SU-DHL-6 (cell line): ENCODE results near the gene ABCB1.

Experiments
- H2AFZ ChIP-seq: fragments of 200-600 bp; sonication (generic); 2 replicates; pipeline ENCODE4 v1.6.1; 2014; ENCODE audit warnings: low read depth, mild to moderate bottlenecking, moderate library complexity, mixed read lengths, antibody characterized with exemption, low read length; ENCODE audit not compliant: severe bottlenecking
- H3F3A ChIP-seq: fragments of 200-600 bp; shearing (Covaris generic); 2 replicates; pipeline ENCODE4 v1.6.0; 2016; ENCODE audit warnings: antibody characterized with exemption, mild to moderate bottlenecking; ENCODE audit not compliant: insufficient read depth
- H3K27ac ChIP-seq: fragments of 200-600 bp; sonication (generic); 2 replicates; pipeline ENCODE4 v1.5.1; 2016; ENCODE audit warnings: low read depth, mild to moderate bottlenecking, low read length, moderate library complexity, mixed read lengths
- H3K27me3 ChIP-seq: fragments of 200-600 bp; sonication (generic), shearing (Covaris generic); 2 replicates; pipeline ENCODE4 v1.6.0; 2014; ENCODE audit warnings: mild to moderate bottlenecking, low read length
- H3K36me3 ChIP-seq: fragments of 200-600 bp; sonication (generic); 2 replicates; pipeline ENCODE4 v1.6.1; 2014; ENCODE audit warnings: mild to moderate bottlenecking, low read length, mixed read lengths
- H3K4me2 ChIP-seq: fragments of 300-600, 200-600 bp; shearing (Covaris generic), sonication (generic); 2 replicates; pipeline ENCODE4 v1.6.0; 2014; ENCODE audit warnings: low read length, low read depth, mild to moderate bottlenecking; ENCODE audit not compliant: poor library complexity, severe bottlenecking
- H3K4me3 ChIP-seq: fragments of 200-600 bp; sonication (generic); 2 replicates; pipeline ENCODE4 v1.5.1; 2014; ENCODE audit warnings: antibody characterized with exemption, low read length, mild to moderate bottlenecking, mixed read lengths; ENCODE audit not compliant: insufficient read depth, poor library complexity, severe bottlenecking
- H3K79me2 ChIP-seq: fragments of 200-600 bp; sonication (generic); 2 replicates; pipeline ENCODE4 v1.6.1; 2014; ENCODE audit warnings: mild to moderate bottlenecking, low read length, moderate library complexity; ENCODE audit not compliant: insufficient read depth
- H3K9ac ChIP-seq: fragments of 200-600 bp; sonication (generic); 2 replicates; pipeline ENCODE4 v1.7.0; 2014; ENCODE audit warnings: mild to moderate bottlenecking, low read length
- H3K9me2 ChIP-seq: fragments of 200-600 bp; sonication (generic); replicated peaks from 2 replicates; pipeline ENCODE4 v1.6.1; 2014; ENCODE audit warnings: low read length; ENCODE audit not compliant: insufficient read depth
- H3K9me3 ChIP-seq: fragments of 200-600 bp; sonication (generic); 2 replicates; pipeline ENCODE4 v1.6.1; 2014; ENCODE audit warnings: low read length, mixed read lengths; ENCODE audit not compliant: insufficient read depth
- H4K20me1 ChIP-seq: fragments of 200-600 bp; sonication (generic); 2 replicates; pipeline ENCODE4 v1.6.1; 2014; ENCODE audit warnings: low read depth, mild to moderate bottlenecking, antibody characterized with exemption, low read length, moderate library complexity, mixed read lengths
- CTCF ChIP-seq: fragments of 200-600 bp; sonication (generic); IDR thresholded peaks from one replicate; pipeline ENCODE4 v1.5.1; 2017; ENCODE audit warnings: antibody characterized with exemption, mild to moderate bottlenecking, low read length, moderate library complexity; ENCODE audit not compliant: insufficient read depth, poor library complexity, severe bottlenecking
- EZH2phosphoT487 ChIP-seq: fragments of 200-600 bp; sonication (generic), shearing (Covaris generic); conservative IDR thresholded peaks from 2 replicates; pipeline ENCODE4 v1.6.1; 2018; ENCODE audit warnings: mild to moderate bottlenecking, antibody characterized with exemption, low read length, moderate library complexity, mixed read lengths

Gene ABCB1

GRCh38 chr7:87548123-87548919 lies 52.4 kb downstream of the ABCB1 start:
- Histone ChIP-seq H3K36me3 (no peaks in the 10 kb centered on the region), H3K27me3 (no peaks in the 10 kb centered on the region), H3K4me2 (no peak overlapping the region)

GRCh38 chr7:87545760-87546159 lies 54.9 kb downstream of the ABCB1 start:
- H3K9me2 ChIP-seq: no peaks in the 10 kb centered on the region; the same call in 1 of the 2 replicates
- no peaks in the 10 kb centered on the region for H3K27me3 ChIP-seq
- no peak overlapping the region for H3K4me2 ChIP-seq
- H3K9ac ChIP-seq: no peak overlapping the region
- no peaks in the 10 kb centered on the region for H3K79me2 ChIP-seq
- TF ChIP-seq CTCF (no peak), EZH2phosphoT487 (no peak)
- H3K4me3 ChIP-seq: no peak overlapping the region
- H3K36me3 ChIP-seq: no peaks in the 10 kb centered on the region
- H2AFZ ChIP-seq: no peak overlapping the region
- no peaks in the 10 kb centered on the region for H3F3A ChIP-seq
- H3K27ac ChIP-seq: no peak overlapping the region
- H4K20me1 ChIP-seq: no peaks in the 10 kb centered on the region
- no peaks in the 10 kb centered on the region for H3K9me3 ChIP-seq

More at GRCh38 chr7:87548123-87548919, 52.4 kb downstream of the ABCB1 start:
- no peaks in the 10 kb centered on the region for H3K79me2 ChIP-seq
- H2AFZ ChIP-seq: no peak overlapping the region
- H4K20me1 ChIP-seq: no peaks in the 10 kb centered on the region
- TF ChIP-seq CTCF (no peak), EZH2phosphoT487 (no peak)
- H3K27ac ChIP-seq: no peak overlapping the region
- no peak overlapping the region for H3K4me3 ChIP-seq
- H3F3A ChIP-seq: no peaks in the 10 kb centered on the region
- no peak overlapping the region for H3K9ac ChIP-seq
- H3K9me3 ChIP-seq: no peaks in the 10 kb centered on the region
- H3K9me2 ChIP-seq: no peaks in the 10 kb centered on the region; the same call in 1 of the 2 replicates

- no peaks in the 10 kb centered on the region; the same call in 1 of the 2 replicates for H3K9me2 ChIP-seq
- no peaks in the 10 kb centered on the region for H3K9me3 ChIP-seq
- no peaks in the 10 kb centered on the region for H3K27me3 ChIP-seq
- no peaks in the 10 kb centered on the region for H3K36me3 ChIP-seq
- H3K9ac ChIP-seq: no peak overlapping the region
- no peaks in the 10 kb centered on the region for H4K20me1 ChIP-seq
- no peak overlapping the region for H3K4me3 ChIP-seq
- TF ChIP-seq EZH2phosphoT487 (no peak), CTCF (no peak)
- H2AFZ ChIP-seq: no peak overlapping the region
- no peak overlapping the region for H3K27ac ChIP-seq
- no peaks in the 10 kb centered on the region for H3K79me2 ChIP-seq
- H3F3A ChIP-seq: no peaks in the 10 kb centered on the region
- H3K4me2 ChIP-seq: no peak overlapping the region
Measured at GRCh38 chr7:87543623-87544022, 57.1 kb downstream of the ABCB1 start.
